Kidney (tissue), 14 donors: ENCODE results near the gene ADCY4. TPM values are rescaled to one million over a fixed set of nuclear protein-coding genes. Genes with fewer than 3 reads are reported as not detected.
"Not testable (repeated sequence)": the region's sequence is repeated elsewhere in the genome, so short reads cannot be mapped to it uniquely, and the experiment has no call there.

Source experiments
- DNase-seq, 5 donors: peaks; one replicate each; pipeline ENCODE4 v3.0.0-alpha.2; 2013 to 2020
- FAIRE-seq: peaks from 2 replicates; lab custom pipeline; 2012; peaks lifted over from hg19 to GRCh38; lab: Jason Lieb, UNC
- H3K27ac ChIP-seq, 2 donors: one replicate each; pipeline ENCODE4 v1.7.0; 2013; ENCODE audit warnings: low read depth in 2 of 2, low read length in 2 of 2, inconsistent platforms in 1 of 2
- H3K27me3 ChIP-seq: one replicate; pipeline ENCODE4 v1.7.1; 2013; ENCODE audit warnings: low read length, inconsistent platforms; ENCODE audit not compliant: control insufficient read depth, insufficient read depth
- H3K36me3 ChIP-seq, 3 donors: one replicate each; pipeline versions ENCODE4 v1.7.0 to v1.7.1; 2013; ENCODE audit warnings: low read length in 3 of 3, control low read depth in 1 of 3, inconsistent platforms in 1 of 3; ENCODE audit not compliant: insufficient read depth in 3 of 3, control insufficient read depth in 2 of 3
- H3K4me1 ChIP-seq, 3 donors: one replicate each; pipeline versions ENCODE4 v1.7.0 to v1.7.1; 2013; ENCODE audit warnings: low read length in 3 of 3, inconsistent platforms in 1 of 3, low read depth in 1 of 3; ENCODE audit not compliant: control insufficient read depth in 2 of 3, insufficient read depth in 2 of 3
- H3K4me3 ChIP-seq, 3 donors: one replicate each; pipeline versions ENCODE4 v1.7.0 to v1.8.1; 2013; ENCODE audit warnings: low read length in 3 of 3, control low read depth in 1 of 3, inconsistent platforms in 1 of 3
- H3K9ac ChIP-seq, 3 donors: one replicate each; pipeline versions ENCODE4 v1.7.0 to v1.7.1; 2013; ENCODE audit warnings: low read length in 3 of 3, control low read depth in 1 of 3, inconsistent platforms in 1 of 3
- H3K9me3 ChIP-seq, 3 donors: one replicate each; pipeline versions ENCODE4 v1.7.0 to v1.7.1; 2013; ENCODE audit warnings: low read length in 3 of 3, control low read depth in 1 of 3, inconsistent platforms in 1 of 3; ENCODE audit not compliant: control insufficient read depth in 2 of 3, insufficient read depth in 1 of 3
- intact Hi-C: fragments of 100-400 bp; cut with DNase I; formaldehyde crosslinking; loops from one replicate; pipeline ENCODE4 v1.11.1; 2022
- polyA plus RNA-seq: library from polyadenylated mRNA; stranded (reverse); fragments of 350-450 nt; fragmentation: Illumina TruSeq; extraction: RNeasy Lipid Tissue Mini Kit (QIAGEN cat#74804); gene quantifications from one replicate; pipeline ENCODE4 v1.2.3, GENCODE V29; 2014; ENCODE audit warnings: low read depth, low replicate concordance; ENCODE audit not compliant: insufficient read depth
- total RNA-seq: library from RNA; stranded (reverse); fragmentation: NEBNext Ultra II Directional; extraction: Animal tissue kit (Norgen Biotek cat#: 25700); gene quantifications from one replicate; pipeline ENCODE4 v1.2.1, GENCODE V29; 2021
- TF ChIP-seq, protein P1 (sequence below): IDR thresholded peaks from 3 replicates; pipeline ENCODE4 v1.5.1; 2012; ENCODE audit warnings: mild to moderate bottlenecking, moderate library complexity, borderline replicate concordance; ENCODE audit not compliant: insufficient read depth; ENCODE audit errors: extremely low read depth
- donor health status: control.
- donor health status: control.
- donor health status: control.
- donor health status: control.
- donor health status: control.
- donor health status: DM: yes; HTN: yes; CAD: no.
- donor health status: Normal renal cell carcinoma (clear cell type).

The ADCY4 gene
- total and polyA plus RNA-seq, 2 donors from 2014 or later: 19.2 to 57.5 TPM

DNA sequence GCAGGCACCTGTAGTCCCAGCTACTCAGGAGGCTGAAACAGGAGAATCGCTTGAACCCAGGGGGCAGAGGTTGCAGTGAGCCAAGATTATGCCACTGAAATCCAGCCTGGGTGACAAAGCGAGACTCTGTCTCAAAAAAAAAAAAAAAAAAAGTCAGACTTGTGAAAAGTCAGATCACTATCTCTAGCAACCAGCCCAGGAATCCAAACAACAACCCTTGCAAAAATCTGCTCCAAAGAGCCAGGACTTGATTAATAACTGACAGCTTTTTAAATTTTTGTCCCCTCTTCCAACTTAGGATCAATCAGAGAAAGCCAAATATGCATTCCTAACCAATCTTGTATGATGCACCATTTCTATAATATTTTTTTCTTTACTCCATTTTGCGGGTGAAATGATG, 25.4 kb upstream of the ADCY4 start:
- Histone ChIP-seq H3K27ac (no peak overlapping the region), H3K4me1 (peaks cover 0 to under 1% (median 0%) of the 10 kb centered on the region in 3 donors), H3K9me3 (no peaks in the 10 kb centered on the region), H3K9ac (no peak overlapping the region), H3K4me3 (no peak overlapping the region), H3K27me3 (no peaks in the 10 kb centered on the region), H3K36me3 (no peaks in the 10 kb centered on the region)
- FAIRE-seq (no peak), DNase-seq (no peak)
- TF ChIP-seq, protein P1, sequence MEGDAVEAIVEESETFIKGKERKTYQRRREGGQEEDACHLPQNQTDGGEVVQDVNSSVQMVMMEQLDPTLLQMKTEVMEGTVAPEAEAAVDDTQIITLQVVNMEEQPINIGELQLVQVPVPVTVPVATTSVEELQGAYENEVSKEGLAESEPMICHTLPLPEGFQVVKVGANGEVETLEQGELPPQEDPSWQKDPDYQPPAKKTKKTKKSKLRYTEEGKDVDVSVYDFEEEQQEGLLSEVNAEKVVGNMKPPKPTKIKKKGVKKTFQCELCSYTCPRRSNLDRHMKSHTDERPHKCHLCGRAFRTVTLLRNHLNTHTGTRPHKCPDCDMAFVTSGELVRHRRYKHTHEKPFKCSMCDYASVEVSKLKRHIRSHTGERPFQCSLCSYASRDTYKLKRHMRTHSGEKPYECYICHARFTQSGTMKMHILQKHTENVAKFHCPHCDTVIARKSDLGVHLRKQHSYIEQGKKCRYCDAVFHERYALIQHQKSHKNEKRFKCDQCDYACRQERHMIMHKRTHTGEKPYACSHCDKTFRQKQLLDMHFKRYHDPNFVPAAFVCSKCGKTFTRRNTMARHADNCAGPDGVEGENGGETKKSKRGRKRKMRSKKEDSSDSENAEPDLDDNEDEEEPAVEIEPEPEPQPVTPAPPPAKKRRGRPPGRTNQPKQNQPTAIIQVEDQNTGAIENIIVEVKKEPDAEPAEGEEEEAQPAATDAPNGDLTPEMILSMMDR: no peak
- intact Hi-C loops: no loop called here

- no peak overlapping the region for H3K9ac ChIP-seq
- H3K4me1 ChIP-seq: peaks cover 0 to 4% (median 0%) of the 10 kb centered on the region in 3 donors
- H3K4me3 ChIP-seq: no peak overlapping the region
- no peaks in the 10 kb centered on the region for H3K9me3 ChIP-seq
- FAIRE-seq (no peak), DNase-seq (no peak)
- no peaks in the 10 kb centered on the region for H3K27me3 ChIP-seq
- TF ChIP-seq, protein P1: no peak
- intact Hi-C loops: no loop called here
- no peaks in the 10 kb centered on the region for H3K36me3 ChIP-seq
- no peak overlapping the region for H3K27ac ChIP-seq
Observed at GRCh38 chr14:24356208-24356607, 21.3 kb upstream of the ADCY4 start.

GRCh38 chr14:24355009-24355408, 20.1 kb upstream of the ADCY4 start:
- no peak overlapping the region for H3K9ac ChIP-seq
- no peaks in the 10 kb centered on the region for H3K9me3 ChIP-seq
- no peak overlapping the region for H3K27ac ChIP-seq
- no peaks in the 10 kb centered on the region for H3K36me3 ChIP-seq
- FAIRE-seq: no peak
- TF ChIP-seq, protein P1: no peak
- DNase-seq: no peak
- H3K4me3 ChIP-seq: no peak overlapping the region
- peaks cover 0 to 4% (median 0%) of the 10 kb centered on the region in 3 donors for H3K4me1 ChIP-seq
- intact Hi-C loops: no loop called here
- H3K27me3 ChIP-seq: no peaks in the 10 kb centered on the region

GRCh38 chr14:24354482-24354825, 19.6 kb upstream of the ADCY4 start:
- FAIRE-seq, intact Hi-C loops, H3K9ac ChIP-seq, H3K27ac ChIP-seq, H3K36me3 ChIP-seq, H3K9me3 ChIP-seq, H3K4me1 ChIP-seq, H3K4me3 ChIP-seq, H3K27me3 ChIP-seq: not testable (repeated sequence)
- peak in 1 of 5 donors; percentile 9 for DNase-seq
